ENCODE data around the gene FAF1.

DNA sequence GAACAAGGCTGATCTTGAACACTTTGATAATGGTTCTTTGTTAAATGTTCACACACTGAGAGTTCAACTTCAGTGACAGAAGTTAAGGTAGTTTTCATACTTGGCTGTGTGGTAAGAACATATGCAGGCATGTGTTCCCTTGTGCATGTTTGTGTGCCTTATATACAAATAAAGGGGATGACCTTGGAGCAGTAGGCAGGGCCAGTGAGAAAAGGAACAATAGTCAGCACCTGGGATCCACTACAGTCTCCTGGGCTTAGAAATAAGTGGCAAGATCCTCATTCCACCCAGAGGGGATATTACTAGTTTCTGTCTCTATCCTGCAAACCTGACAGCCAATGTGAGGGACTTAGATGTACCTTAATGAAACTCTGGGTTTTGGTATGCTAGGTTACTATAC, 486.6 kb downstream of the FAF1 start:
- TF ChIP-seq, protein P1, sequence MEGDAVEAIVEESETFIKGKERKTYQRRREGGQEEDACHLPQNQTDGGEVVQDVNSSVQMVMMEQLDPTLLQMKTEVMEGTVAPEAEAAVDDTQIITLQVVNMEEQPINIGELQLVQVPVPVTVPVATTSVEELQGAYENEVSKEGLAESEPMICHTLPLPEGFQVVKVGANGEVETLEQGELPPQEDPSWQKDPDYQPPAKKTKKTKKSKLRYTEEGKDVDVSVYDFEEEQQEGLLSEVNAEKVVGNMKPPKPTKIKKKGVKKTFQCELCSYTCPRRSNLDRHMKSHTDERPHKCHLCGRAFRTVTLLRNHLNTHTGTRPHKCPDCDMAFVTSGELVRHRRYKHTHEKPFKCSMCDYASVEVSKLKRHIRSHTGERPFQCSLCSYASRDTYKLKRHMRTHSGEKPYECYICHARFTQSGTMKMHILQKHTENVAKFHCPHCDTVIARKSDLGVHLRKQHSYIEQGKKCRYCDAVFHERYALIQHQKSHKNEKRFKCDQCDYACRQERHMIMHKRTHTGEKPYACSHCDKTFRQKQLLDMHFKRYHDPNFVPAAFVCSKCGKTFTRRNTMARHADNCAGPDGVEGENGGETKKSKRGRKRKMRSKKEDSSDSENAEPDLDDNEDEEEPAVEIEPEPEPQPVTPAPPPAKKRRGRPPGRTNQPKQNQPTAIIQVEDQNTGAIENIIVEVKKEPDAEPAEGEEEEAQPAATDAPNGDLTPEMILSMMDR (IDR thresholded peaks at IDR 0.05; ENCODE audit: insufficient read depth, low read length, poor library complexity, severe bottlenecking), result no peak
- TF ChIP-seq EZH2phosphoT487 (conservative IDR thresholded peaks at IDR 0.05; ENCODE audit: low read length), result no peak
